ENCODE results near the gene HIRA. TPM values are rescaled to one million over a fixed set of nuclear protein-coding genes. Genes with fewer than 3 reads are reported as not detected.
"Not testable (repeated sequence)": the region's sequence is repeated elsewhere in the genome, so short reads cannot be mapped to it uniquely, and the experiment has no call there.

HIRA gene
- total RNA-seq, 1 donor from 2014 or later, result 24.5 TPM

DNA sequence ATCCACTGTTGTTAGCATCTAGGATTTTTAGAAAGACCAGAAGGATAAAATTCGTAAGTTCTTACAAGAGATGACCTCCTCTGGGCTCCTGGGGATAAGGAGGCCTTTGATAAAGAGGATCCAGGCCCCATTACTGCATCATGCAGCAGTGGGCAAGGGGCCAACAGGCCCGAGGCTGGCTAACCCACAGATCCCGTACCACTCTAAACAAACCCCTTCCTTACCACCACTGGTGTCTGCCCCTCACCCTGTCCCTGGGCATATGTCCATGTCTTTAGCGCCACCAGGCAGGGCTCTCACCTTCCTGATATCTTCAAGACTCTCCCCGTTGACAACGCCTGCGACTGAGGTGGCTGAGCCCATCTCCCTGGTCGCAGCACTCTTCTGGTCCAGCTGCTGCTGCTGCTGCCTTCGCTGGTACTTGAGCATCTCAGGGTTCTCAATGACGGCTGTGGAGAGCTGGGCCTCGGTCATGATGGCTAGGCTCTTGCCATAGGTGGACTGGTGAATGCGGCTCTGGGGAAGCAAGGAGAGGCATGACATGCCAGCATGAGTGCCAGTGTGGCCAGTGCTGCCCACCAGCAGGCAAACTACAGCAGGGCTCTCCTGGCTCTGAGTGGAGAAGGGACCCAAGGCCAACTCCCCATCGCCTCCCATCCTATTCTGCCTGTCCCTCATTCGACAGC lies 46.2 kb downstream of the HIRA start:
- DNase-seq, result no peak

DNA sequence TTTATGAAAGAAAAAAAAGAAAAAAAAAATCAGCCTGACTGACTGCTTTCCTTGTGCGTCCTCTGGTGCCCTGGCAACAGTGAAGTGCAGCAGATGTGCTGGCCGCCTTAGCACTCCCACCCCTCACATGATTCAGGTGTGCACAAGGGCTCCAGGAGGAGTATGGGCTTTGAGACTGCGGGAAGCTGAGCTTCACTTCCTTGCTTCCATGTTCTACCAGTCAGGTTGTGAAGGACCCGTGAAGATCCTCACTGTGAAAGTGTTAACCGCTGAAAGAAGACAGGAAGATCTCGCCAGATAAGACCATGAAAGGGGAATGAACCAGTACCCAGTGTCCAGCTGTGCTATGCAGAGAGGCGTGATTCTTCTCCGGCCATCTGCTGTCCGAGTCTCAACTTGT lies 48.2 kb downstream of the HIRA start:
- no peak for DNase-seq

DNA sequence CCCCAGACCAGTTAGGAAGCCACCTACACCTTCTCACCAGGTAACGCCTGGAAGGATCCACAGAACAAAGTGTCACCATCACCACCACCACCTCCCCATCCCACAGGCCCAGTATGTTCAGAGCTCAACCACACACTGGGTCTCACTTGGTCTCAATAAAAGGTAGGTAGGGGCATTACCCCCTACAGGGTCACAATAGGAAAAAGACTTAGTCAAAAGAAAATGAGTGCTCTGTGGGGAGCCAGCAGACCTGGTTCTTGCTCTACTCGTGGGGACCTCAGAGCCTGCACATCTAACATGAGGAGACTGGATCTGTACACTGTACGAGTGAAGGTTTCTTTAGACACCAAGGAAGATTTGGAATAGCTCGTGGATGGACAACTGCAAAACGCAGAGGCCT lies 49.3 kb downstream of the HIRA start:
- DNase-seq, result no peak

DNA sequence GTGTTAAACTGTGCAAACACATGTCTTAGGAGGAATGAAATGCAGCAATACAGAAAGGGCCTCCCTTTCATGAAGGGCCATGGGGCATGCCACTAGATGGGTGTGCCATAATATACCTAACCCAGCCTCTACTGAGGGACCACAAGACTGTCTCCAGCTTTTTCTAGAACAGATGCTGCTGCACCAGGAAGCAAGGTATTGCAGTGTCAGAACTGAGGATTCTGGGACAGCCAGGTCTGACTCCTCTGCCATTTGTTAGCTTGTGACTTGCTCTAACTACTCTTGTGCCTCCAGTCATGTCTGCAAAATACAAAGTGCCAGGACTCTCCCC lies 53.2 kb downstream of the HIRA start:
- no peak for DNase-seq

DNA sequence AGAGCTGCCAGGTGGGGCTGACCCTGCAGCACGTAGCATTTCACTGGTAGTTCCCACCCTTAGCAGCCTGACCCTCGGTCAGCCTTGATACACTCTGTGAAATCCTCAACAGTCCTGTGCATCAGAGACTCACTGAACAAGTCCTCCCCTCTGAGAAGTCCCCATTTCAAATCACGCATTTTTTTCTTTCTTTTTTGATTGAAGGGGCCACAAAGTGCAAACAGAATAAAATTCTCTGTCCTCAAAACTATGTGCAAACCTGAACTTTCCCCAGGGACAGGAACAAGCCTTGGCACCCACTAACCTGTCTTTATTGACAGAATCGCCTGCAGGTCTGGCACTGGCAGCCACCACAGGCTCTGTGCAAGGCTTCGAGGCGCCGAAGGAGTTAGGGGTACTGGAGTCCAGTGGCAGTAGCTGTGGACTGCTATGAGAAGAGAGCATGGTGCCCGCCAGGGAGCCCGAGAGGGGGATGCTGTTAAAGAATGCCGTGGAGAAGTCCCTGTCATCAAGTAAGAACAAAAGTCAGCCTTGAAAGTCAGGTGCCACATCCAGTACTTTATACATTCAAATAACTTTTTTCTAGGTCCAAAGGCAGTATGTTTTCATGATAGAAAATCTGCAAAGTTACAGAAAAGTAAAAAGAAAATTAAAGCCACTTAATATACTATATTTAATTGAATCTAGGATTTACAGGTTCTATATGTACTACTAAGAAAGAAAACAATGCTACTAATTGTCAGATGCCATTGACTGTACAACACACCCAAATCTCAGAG lies 53.8 kb downstream of the HIRA start:
- DNase-seq, result no peak

DNA sequence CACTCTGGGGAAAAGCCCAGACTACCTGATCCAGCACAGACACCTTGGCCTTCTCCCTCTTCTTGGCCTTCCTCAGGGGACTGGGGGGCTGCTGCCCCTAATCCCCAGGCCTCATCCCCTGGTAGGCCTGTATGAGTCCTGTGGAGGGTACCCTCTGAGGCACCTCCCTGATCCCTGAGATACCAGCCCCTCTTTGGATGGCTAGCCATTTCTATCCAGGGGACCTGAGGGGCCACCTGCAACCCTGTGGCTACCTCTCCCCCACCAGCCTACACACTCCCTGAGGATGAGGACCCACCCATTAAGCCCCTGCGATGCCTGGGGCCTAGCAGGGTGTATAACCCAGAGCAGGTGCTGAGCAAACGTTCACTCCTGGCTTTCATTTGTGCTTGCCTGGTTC lies 54.6 kb downstream of the HIRA start:
- no peak for DNase-seq

DNA sequence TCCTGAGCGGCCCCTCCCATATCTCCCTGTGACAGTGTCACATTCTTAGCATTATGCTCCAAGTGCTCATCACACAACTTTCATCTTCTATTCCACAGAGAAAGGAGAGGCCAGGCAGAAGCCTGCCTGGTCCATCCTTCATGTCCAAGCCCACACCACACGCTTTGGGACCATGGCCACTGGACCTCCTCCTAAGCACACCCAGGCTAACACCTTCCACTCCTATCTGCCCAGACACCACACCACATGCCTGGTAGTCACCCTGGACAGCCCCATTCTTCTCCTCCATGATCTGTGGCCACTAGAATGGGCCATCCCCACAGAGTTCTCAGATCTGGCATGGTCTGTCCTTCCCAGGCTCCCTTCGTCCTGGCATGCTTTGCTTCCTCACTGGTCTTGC lies 55.3 kb downstream of the HIRA start:
- no peak for DNase-seq

DNA sequence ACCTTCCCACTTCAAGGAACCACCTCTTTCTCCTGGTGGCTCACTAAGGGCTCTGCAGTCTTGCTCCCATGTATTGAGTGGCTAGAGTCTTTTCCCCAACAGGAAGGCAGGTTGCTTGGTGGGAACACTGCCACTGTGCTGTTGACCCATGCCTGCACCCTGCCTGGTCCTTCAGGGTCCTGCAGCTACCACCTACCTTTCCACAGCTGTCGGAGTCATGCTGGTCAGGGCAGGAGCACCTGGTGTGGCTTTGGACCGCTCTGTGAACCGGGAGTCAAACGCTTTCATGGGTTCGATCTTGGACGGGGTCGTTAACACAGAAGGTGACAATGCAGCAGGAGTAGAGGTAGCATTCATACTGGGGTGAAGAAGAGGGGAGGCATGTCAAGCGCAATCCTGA lies 56.1 kb downstream of the HIRA start:
- DNase-seq, result no peak

DNA sequence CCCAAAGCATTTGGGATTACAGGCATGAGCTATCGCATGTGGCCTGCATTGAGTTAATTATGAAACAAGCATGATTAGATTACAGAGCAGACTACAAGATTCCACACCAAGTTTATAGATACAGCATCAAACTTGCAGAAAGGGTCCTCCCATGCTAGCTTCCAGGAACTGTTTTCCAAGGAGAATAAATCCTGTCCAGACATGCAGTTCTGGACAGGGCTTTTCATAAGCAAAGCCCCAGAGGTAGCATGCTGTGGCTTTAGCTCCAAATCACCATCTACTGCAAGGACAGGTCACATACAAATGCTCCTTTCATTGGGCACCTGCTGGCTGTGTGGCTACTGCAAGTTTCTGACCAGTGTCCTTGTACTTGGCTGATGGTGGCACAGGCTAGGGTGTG lies 57.1 kb downstream of the HIRA start:
- no peak for DNase-seq

DNA sequence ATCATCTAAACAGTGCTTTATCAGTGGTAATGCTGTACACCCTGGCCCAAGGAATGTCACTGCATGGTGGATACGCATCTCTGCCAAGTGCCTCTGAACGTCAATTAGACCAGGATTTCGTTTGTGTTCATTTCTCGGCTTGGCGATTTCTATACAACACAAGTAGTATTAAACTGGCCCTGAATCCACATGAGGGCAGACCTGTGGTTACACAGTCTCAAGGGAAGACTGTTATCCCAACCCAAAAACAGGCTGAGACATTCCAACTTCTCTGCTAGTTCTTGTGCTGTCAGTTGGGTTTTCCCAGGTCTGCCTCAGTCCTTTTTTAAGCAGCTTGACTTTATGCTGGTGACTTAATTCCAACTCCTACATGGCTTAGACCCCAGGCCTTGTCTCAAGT lies 58.1 kb downstream of the HIRA start:
- no peak for DNase-seq

DNA sequence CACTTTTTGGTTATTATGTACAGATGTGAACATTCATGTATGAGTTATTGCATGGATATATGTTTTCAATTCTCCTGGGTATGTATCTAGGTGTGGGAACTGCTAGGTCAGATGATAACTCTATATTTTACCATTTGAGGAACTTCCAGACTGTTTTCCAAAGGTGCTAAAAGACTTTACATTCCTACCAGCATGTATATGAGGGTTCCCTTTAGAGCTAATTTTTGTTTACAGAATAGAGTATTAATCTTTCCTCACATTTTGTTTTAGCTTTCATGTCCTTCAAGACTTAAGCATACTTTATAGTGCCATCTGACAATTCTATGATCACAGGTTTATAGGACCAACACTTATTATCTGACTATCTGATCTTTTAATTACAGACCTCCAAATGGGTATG lies 59.6 kb downstream of the HIRA start:
- no peak for DNase-seq

DNA sequence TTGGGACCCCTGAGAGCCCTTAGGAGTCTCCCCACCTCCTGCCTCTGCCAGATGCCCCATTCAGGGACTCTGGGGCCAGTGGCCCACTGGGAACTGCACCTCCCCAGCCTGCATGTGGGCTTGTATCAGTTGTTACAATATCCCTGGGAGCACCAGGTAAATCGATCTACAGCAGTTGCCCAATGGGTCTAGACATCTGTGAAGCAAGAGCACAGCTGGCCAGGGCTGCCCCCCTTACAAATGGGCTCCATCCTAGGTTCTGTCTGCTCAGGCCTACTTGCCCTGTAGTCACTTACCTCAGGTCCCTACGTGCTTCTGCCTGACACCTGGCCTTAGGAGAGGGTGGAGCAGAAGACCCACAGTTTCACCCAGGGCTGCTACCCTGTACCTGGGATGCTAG lies 62.7 kb downstream of the HIRA start:
- no peak for DNase-seq

DNA sequence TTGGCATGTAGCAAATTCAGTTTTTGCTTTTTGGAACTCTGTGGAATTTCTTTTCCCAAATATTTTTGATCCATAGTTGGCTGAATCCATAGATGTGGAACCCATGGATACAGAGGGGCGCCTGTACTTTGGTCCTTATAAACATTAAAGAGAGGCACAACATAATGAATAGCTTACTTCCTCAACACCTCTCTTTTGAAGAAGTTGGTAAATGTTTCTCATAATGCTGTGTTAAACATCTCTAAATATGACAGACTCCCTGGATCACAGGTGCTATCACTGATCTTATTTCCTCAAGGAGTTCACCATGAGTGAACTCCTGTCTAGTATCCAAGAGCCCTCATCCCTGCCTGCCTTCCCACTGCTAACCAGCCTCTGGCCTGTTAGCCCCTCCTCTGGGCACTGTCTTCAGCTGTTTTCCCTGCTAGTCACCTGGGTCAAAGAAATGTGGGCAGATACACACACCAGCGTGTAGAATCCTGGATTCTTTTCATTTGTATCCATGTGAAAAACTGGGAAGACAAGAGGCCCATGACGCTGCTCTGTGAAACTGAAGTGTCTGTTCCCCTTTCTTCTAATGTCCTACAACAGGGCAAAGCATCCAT lies 63.7 kb downstream of the HIRA start:
- DNase-seq, result no peak

DNA sequence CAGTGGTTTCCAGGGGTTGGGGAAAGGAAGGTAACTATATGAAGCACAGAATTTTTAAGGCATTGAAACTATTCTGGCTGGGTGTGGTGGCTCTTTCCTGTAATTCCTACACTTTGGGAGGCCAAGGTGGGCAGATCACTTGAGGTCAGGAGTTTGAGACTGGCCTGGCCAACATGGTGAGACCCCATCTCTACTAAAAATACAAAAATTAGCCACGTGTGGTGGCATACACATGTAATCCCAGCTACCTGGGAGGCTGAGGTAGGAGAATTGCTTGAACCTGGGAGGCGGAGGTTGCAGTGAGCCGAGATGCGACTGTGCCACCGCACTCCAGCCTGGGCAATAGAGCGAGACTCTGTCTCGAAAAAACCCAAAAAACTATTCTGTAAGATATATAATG lies 68.0 kb downstream of the HIRA start:
- not testable (repeated sequence) for DNase-seq

DNA sequence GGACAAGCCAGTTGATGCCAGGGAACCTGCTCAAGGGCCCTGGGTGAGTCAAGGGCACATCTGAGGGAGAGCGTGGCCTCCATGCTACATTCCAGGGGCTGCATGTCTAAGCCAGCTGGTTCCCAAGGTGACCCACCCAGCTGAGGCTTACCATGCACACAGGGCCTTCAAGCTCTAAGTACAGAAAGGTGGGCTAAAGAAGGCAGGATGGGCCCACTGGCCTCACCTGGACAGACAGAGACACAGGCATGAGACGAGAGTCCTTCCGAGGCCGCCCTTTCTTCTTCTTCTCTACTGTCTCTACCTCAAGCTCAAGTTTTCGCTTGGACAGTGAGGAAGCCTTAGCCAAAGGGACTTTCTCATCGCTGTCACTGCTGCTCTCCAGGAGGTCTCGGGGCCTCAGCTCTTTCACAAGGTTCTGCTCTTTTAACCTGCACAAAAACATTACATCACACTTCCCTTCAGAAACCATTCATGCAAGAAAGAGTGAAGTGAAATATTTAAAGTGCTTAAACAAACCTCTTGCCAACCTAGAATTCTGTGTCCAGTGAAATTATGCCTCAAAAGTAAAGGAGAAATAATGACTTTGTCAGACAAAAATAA lies 69.9 kb downstream of the HIRA start:
- DNase-seq, result no peak

DNA sequence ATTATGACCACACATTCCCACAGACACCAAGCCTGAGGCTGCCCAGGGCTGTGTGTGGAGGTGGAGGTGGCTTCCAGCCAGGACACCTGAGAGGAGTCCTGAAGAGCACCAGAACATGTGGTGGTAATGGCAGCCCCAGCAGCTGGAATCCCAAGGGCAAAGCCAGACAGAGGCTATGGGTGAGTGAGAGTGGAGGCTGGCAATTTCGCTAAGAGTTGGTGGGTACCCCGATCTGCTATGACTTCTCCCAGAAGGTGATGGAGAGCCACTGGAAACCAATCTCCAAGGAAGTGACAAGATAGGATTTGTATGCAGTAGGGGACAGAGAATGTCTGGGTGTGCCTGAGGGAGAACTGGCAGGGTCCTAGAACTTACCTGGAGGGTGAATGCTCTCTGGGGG lies 70.7 kb downstream of the HIRA start:
- no peak for DNase-seq

DNA sequence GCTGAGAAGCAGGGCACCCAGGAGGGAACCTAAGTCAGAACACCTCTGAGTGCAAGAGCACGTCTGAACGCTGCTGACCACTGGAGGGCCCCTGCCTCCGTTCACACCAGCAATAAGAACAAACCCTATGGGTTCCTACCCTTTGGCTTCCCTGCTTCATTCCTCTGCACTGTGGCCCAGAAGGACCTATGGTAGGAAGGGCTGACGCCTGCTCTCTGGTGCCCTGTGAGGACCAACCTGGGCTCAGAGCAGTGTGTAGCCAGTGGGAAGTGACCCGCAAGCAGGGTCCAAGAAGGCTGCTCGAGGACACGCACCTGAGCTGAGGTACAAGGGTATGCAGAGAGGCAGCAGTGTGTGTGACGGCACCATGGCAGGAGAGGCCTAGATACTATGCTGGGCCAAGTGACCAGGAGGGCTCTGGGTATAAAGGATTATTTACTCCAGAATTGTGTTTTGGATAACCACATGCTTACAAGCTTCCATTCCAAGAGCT lies 71.2 kb downstream of the HIRA start:
- no peak for DNase-seq

DNA sequence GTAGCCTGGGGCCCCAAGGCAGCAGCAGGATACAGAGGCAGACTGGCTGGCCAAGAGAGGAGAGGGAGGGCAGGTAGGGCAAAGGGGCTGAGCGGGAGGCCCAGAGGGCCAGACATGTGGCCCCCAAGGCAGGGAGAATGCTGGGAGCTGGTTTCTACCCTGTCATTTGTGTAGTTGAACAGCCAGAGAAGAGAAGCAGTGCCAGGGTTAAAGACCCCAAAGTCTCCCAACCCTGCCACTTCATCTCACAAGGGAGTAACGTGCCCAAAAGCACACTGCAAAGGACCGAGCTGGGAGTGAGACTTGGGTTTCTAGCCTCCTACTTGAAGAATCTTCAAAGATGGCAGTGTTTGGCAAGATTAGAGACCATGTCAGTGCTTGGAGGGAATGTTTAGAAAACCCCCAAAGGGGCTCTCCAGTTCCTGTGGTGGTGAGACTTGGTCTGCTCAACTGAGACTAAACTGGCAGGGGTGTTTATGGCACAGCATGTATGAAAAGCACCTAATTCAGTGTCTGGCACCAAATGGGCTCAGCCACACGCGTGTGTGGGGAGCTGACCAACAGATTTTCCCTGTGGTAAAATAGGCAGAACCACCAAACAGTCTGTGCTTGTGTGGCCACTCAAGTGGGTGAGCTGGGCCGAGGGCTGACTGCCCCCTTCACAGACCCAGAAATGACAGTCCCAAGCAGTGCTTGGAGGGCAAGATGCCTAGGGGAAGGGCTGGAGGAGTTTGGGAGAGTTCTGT lies 71.8 kb downstream of the HIRA start:
- DNase-seq, result no peak

DNA sequence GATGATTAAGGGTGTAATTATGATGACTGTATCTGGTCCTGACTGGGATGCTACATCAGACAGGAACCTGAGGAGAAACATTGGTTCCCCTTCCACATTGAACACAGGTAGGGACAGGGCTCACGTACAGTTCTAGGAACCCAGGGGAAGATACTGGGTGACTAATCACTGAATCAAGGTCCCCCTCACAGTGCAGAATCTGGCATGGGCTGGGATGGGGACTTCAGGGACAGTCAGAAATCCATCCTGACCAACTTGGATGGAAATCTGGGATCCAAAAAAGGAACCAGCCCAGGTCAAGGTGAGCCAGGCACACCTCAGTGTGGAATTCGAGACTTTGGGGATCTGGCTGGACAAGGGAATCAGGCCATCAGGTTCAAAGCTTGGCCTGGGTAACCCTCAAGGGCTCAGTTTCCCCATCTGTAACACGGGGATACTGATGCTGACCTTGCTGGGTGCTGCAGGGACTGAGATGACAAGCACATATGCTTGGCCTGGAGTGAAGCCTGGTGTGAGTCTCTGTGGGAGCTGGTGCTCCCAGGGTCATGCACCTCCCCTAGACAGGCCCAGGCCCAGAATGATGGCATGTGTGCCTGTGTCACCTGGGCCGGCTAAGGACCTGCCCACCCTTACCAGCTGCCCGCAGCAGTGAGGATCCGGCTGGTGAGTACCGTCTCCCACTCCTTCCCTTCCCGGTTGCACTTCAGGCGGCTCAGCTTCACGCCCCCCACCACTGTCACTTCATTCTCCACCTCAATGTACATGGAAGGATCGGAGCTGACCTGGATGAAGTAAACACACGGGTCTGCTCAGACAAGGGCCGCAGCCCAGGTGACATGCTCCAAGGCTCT lies 72.6 kb downstream of the HIRA start:
- DNase-seq, result no peak

DNA sequence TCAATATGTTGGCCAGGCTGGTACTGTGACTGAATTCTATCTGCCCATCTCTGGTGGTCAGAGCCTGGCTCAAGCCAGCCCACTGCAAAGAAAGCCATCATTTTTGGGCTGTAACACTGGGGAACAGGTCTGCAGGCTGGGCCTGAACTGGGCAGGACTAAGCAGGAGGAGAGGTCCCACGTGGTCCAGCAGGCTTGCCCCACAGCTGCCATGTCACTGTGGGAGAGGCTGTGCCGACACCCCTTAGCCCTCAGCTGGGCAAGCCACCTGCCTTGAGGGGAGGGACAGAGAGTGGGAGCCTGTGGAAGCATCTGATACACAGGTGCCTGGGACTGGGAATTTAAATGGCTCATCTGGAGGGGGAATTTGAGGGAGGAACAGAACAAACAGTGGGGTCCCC lies 73.3 kb downstream of the HIRA start:
- no peak for DNase-seq

DNA sequence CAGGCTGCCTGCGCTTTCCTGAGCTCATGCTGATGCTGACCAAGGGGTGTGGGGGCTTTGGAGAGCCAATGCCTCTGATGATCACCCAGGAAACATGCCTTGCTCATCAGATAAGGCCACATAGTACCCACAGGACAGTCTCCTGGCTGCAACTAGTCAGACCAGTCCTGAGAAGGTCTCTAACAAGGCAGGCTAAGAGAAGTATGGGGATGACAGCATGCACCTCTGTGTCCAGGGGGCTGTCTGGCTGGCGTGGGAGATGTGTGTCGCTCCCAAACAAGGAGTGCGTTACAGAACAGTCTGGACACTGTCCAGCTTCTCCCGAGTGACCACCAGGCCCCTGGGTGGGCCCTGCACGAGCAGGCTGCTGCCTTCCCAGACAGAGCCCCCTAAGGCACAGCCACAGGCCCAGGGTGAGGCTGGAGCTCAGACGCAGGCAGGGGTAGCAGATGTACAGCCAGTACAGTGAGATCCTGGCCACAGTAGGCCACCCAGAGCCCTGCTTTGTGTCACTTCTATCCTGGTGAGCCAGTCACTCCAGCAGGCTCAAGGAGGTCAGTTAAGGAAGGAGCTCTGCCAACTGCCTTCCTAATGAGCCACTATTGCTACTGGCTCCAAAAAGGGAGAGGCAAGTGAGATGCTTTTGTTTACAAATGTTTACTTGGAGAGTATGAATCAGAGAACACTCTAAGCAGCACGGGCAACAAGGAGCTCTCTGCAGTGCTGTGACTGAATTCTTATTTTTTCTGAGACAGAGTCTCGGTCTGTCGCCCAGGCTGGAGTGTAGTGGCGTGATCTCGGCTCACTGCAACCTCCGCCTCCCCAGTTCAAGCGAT lies 74.0 kb downstream of the HIRA start:
- DNase-seq, result no peak
